ENCODE data around the gene ZNHIT2. TPM values are rescaled to one million over a fixed set of nuclear protein-coding genes. Genes with fewer than 3 reads are reported as not detected.

Gene ZNHIT2
- total and polyA plus RNA-seq, 2 experiments from 2014 or later: 17.7 to 18.1 TPM

DNA sequence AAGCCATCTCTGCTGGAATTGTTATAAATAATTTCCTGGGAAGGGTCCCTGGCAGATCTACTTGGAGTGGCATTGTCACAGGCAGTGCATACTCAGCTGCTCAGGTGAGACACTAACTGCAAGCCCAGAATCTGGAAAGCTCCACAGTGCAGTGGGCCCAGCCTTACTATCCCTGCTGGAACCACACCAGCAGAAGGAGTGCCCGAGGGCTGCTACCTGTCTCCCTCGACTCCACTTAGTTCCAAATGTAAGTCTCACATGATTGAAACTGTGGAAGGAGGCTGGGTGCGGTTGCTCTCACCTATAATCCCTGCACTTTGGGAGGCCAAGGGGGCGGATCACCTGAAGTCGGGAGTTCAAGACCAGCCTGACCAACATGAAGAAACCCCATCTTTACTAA, 31.2 kb upstream of the ZNHIT2 start:
- ATAC-seq (no peak), DNase-seq (ENCODE audit: low spot score) (no peak)
- Histone ChIP-seq H3K27me3 (ENCODE audit: insufficient read depth) (no peaks in the 10 kb centered on the region), H3K27ac (ENCODE audit: low read depth) (no peak overlapping the region), H2AFZ (no peak overlapping the region; the same call in 1 of the 2 replicates), H3K9me2 (ENCODE audit: insufficient read depth) (no peaks in the 10 kb centered on the region), H3K4me3 (no peak overlapping the region), H4K20me1 (replicated peaks; ENCODE audit: insufficient read depth) (no peaks in the 10 kb centered on the region), H3F3A (replicated peaks; ENCODE audit: low read depth) (no peaks in the 10 kb centered on the region), H3K36me3 (ENCODE audit: insufficient read depth) (no peaks in the 10 kb centered on the region), H3K79me2 (replicated peaks; ENCODE audit: insufficient read depth) (no peaks in the 10 kb centered on the region), H3K4me2 (no peak overlapping the region), H3K4me1 (ENCODE audit: insufficient read depth) (no peaks in the 10 kb centered on the region)
- Mint-ChIP-seq H3K27me3 (ENCODE audit: insufficient read depth, low read depth, poor library complexity) (peaks cover 19% of the 10 kb centered on the region), H3K36me3 (ENCODE audit: low read depth) (no peaks in the 10 kb centered on the region; the same call in 2 of the 3 replicates), H3K4me3 (no peak overlapping the region), H3K4me1 (peaks cover 5% of the 10 kb centered on the region; the same call in 1 of the 3 replicates), H3K27ac (no peak overlapping the region), H3K9me3 (peaks cover 9% of the 10 kb centered on the region; the same call in 1 of the 3 replicates)
- TF ChIP-seq ZNF462 (CRISPR knock-in tag; IDR thresholded peaks at IDR 0.05): no peak
- no peak for TF ChIP-seq EZH2phosphoT487 (IDR thresholded peaks at IDR 0.05; ENCODE audit: unreplicated experiment)
- TF ChIP-seq ZNF114 (CRISPR knock-in tag; IDR thresholded peaks at IDR 0.05): no peak
- no peak for TF ChIP-seq EZH2 (IDR thresholded peaks at IDR 0.05; ENCODE audit: low read depth, unreplicated experiment)
- TF ChIP-seq ETS1 (IDR thresholded peaks at IDR 0.05): no peak
- TF ChIP-seq NANOG (IDR thresholded peaks at IDR 0.05; ENCODE audit: borderline replicate concordance): no peak
- TF ChIP-seq REST (IDR thresholded peaks at IDR 0.05; ENCODE audit: unreplicated experiment): no peak
- TF ChIP-seq STAT1 (IDR thresholded peaks at IDR 0.05; ENCODE audit: unreplicated experiment): no peak
- TF ChIP-seq CTCF (conservative IDR thresholded peaks at IDR 0.05; ENCODE audit: low read depth in 2 of 2): no peak
- no peak for TF ChIP-seq POLR2AphosphoS5 (IDR thresholded peaks at IDR 0.05; ENCODE audit: low read depth)
- no peak for TF ChIP-seq CREB1 (CRISPR knock-in tag; IDR thresholded peaks at IDR 0.05; ENCODE audit: low read depth)
- TF ChIP-seq JUNB (IDR thresholded peaks at IDR 0.05; ENCODE audit: unreplicated experiment): no peak
- TF ChIP-seq ZNF331 (CRISPR knock-in tag; IDR thresholded peaks at IDR 0.05; ENCODE audit: low read depth): no peak

Measured in GM23338 (cell line).